OCI-LY3 (cell line): ENCODE measurements around the gene ASB6.

Experiments
- EZH2phosphoT487 ChIP-seq: fragments of 200-600 bp; shearing (Covaris generic); IDR thresholded peaks from 2 replicates; pipeline ENCODE4 v1.6.1; 2018; ENCODE audit warnings: antibody characterized with exemption, mixed run types, low read depth
- TF ChIP-seq, protein P1 (sequence below): fragments of 200-600, 300-600 bp; sonication (generic); IDR thresholded peaks from 2 replicates; pipeline ENCODE4 v1.5.1; 2014; ENCODE audit warnings: antibody characterized with exemption, low read length, low read depth

DNA sequence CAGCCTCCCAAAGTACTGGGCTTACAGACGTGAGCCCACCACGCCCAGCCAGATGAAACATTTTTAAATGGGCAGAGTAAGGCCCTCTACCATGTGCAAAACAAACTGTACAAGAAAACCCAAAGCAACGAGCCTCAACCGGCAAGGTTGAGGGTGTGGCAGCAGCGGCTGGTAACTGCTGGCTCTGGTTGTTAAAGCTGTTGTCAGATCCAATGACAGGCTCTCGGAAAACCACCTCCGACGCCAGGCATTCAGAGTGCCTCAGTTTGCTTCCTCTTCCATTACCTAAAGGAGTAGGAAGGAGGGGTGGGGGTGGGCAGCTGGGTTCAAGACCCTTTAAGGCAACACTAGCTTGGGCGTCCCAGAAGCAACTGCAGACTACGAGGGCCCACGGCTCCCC is 2.4 kb upstream of the ASB6 start:
- TF ChIP-seq, protein P1, sequence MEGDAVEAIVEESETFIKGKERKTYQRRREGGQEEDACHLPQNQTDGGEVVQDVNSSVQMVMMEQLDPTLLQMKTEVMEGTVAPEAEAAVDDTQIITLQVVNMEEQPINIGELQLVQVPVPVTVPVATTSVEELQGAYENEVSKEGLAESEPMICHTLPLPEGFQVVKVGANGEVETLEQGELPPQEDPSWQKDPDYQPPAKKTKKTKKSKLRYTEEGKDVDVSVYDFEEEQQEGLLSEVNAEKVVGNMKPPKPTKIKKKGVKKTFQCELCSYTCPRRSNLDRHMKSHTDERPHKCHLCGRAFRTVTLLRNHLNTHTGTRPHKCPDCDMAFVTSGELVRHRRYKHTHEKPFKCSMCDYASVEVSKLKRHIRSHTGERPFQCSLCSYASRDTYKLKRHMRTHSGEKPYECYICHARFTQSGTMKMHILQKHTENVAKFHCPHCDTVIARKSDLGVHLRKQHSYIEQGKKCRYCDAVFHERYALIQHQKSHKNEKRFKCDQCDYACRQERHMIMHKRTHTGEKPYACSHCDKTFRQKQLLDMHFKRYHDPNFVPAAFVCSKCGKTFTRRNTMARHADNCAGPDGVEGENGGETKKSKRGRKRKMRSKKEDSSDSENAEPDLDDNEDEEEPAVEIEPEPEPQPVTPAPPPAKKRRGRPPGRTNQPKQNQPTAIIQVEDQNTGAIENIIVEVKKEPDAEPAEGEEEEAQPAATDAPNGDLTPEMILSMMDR = no peak
- TF ChIP-seq EZH2phosphoT487 = no peak
